HL-60/S4 (cell line): ENCODE data around the gene ABHD17B.

Experiments
- in situ Hi-C: fragments of 300-500 bp; cut with MboI; formaldehyde crosslinking; loops from 2 replicates; pipeline ENCODE4 v1.14.3; 2022; ENCODE audit warnings: low sequenced_read_pairs

Gene ABHD17B

DNA sequence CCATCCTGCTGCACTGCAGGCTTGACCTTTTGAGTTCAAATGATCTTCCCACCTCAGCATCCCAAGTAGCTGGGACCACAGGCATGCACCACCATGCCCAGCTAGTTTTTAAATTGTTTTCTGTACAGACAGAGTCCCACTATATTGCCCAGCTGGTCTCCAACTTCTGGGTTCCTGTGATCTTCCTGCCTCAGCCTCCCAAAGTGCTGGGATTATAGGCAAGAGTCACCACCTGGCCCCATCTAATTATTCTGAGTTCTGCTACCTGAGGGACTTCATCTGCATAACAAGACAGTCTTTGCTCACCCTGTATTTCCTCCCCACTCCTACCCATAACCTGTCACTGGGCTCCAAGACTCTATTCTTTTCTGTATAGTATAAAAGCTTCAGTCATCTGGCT lies 88.1 kb downstream of the ABHD17B start:
- in situ Hi-C loops: loop anchor here (25.0 kb wide), 1 partner anchor 439 kb away; no protein-coding TSS in a partner anchor

DNA sequence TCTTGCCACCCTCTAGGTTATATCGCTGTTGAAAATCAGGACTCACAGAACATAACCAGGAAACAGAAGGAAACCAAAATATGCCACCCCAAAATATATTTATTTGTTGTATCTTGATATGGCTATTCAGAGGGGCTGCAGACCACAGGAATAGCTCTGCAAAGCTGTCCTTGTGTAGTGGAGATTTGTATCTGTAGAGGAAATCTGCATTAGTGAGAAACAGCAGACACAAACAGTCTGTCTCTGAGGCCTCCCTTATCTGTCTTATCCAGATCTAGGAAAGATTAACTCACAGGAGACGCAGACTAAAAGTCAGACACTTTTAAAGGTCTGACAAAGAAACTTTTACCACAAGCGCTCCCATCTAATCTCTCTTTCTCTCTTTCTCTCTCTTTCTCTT lies 88.5 kb downstream of the ABHD17B start:
- in situ Hi-C loops: loop anchor here (25.0 kb wide), 1 partner anchor 440 kb away; no protein-coding TSS in a partner anchor

DNA sequence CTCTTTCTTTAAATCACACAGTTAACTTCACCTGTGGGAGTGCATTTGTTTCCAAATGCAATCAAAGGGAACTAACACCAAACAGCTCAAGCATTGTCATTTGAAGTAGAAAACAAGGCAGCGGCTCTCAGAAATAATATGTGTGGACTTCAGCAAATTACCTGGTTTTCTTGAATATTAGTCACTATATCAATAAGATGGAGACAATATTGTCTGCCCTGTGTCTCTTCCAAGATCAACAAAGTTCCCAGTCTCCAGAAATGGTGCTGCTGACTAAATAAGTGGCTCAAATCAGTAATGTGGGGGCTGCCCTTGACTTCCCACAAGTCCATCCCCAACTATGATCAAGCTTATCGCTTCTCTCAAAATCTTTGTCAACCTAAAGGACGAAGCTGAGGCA lies 89.6 kb downstream of the ABHD17B start:
- in situ Hi-C loops: loop anchor here (25.0 kb wide), 1 partner anchor 441 kb away; no protein-coding TSS in a partner anchor

DNA sequence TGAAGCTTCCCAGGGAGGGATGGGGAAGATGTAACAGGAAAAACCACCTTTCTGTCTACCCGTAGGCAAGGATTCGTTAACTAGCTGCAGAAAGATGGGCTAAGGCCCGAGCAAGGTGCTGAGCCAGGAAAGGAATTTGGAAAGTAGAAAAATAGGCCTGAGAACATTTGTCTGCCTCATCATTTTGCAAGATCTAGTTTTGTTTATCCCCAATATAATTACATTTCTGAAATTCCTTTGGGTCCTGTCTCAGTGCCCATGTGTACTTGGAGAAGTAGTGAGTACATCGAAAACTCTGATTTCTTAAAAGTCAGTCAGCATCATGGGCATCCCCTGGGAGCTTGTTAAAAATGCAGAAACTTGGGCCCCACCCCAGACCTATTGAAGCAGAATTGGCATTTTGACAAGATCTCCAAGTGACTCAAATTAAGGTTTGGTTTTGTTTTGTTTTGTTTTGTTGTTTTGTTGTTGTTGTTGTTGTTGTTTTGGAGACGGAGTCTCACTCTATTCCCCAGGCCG lies 90.5 kb downstream of the ABHD17B start:
- in situ Hi-C loops: loop anchor here (25.0 kb wide), 1 partner anchor 442 kb away; no protein-coding TSS in a partner anchor

DNA sequence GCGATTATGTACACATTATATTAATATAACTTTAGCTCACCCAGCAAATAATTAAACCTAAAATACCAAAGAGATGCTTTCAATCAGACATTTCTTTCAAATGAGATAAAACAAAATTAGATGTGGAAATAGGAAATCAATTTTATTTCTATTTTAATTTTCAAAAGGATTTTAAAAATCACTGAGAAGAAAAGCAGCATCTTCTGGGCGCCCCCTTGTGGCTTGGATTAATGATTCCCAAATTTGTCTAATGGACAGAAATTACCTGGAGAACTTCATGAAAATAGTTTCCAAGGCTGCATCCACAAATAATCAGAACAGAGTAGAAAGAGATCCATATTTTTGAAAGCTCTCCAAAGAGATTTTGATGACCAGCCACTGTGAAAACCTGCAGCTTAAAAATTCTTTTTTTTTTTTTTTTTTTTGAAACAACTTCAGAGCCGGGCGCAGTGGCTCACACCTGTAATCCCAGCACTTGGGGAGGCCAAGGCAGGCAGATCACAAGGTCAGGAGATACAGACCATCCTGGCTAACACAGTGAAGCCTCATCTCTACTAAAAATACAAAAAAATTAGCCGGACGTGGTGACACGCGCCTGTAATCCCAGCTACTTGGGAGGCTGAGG lies 91.8 kb downstream of the ABHD17B start:
- in situ Hi-C loops: loop anchor here (10.0 to 25.0 kb wide), 2 partner anchors 206 to 443 kb away; no protein-coding TSS in a partner anchor

DNA sequence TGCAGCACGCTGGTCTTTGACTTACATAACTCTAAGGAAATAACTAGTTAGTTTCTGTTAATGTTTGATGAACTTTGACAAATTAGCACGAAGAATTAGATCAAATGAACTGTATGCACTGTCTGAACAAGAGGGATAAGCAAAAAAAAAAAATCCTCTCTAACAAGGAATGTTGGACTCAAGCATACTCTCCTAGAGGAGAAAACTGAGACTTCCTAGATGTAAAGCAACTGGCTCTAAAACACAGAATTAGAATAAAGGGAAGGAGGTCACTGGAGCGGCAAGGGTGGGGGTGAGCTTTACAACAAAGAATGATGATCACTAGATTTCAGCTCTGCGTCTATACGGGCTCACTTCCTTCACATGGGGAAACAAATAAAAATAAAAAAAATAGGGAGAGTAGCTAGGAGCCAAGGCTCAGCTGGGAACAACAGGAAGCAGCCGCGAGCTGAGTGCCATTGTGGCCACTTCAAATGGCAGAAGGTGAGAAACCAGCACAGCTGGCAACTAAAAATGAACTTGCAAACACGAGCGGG lies 94.0 kb downstream of the ABHD17B start:
- in situ Hi-C loops: loop anchor here (10.0 to 25.0 kb wide), 2 partner anchors 208 to 445 kb away; no protein-coding TSS in a partner anchor
